GM23248 (cell line): ENCODE results near the gene SNX13. TPM values are rescaled to one million over a fixed set of nuclear protein-coding genes. Genes with fewer than 3 reads are reported as not detected.

ENCODE experiments used
- DNase-seq: peaks from one replicate; pipeline ENCODE4 v3.0.0-alpha.2; 2015
- H2AFZ ChIP-seq: fragments of 200-600 bp; sonication (generic); 2 replicates; pipeline ENCODE4 v1.6.1; 2016; ENCODE audit warnings: antibody characterized with exemption
- H3F3A ChIP-seq: fragments of 200-600 bp; sonication (generic); 2 replicates; pipeline ENCODE4 v1.6.1; 2016; ENCODE audit warnings: mild to moderate bottlenecking, antibody characterized with exemption, mixed run types; ENCODE audit not compliant: insufficient read depth
- H3K27ac ChIP-seq: fragments of 200-600 bp; sonication (generic); 2 replicates; pipeline ENCODE4 v1.5.1; 2016; ENCODE audit warnings: mild to moderate bottlenecking
- H3K27me3 ChIP-seq: fragments of 200-600 bp; sonication (generic); replicated peaks from 2 replicates; pipeline ENCODE4 v1.6.1; 2016; ENCODE audit warnings: mild to moderate bottlenecking; ENCODE audit not compliant: insufficient read depth
- H3K36me3 ChIP-seq: fragments of 200-600 bp; sonication (generic); 2 replicates; pipeline ENCODE4 v1.6.1; 2016; ENCODE audit warnings: low read depth, mild to moderate bottlenecking
- H3K4me1 ChIP-seq: fragments of 200-600 bp; sonication (generic); 2 replicates; pipeline ENCODE4 v1.6.1; 2016; ENCODE audit warnings: mild to moderate bottlenecking; ENCODE audit not compliant: insufficient read depth
- H3K4me2 ChIP-seq: fragments of 200-600 bp; sonication (generic); one replicate; pipeline ENCODE4 v1.6.1; 2016; ENCODE audit warnings: mild to moderate bottlenecking; ENCODE audit not compliant: unreplicated experiment
- H3K4me3 ChIP-seq: fragments of 200-600 bp; sonication (generic); 2 replicates; pipeline ENCODE4 v1.5.1; 2016; ENCODE audit warnings: mild to moderate bottlenecking
- H3K79me2 ChIP-seq: fragments of 200-600 bp; sonication (generic); 2 replicates; pipeline ENCODE4 v1.6.1; 2016; ENCODE audit warnings: mild to moderate bottlenecking; ENCODE audit not compliant: insufficient read depth
- H3K9ac ChIP-seq: fragments of 200-600 bp; sonication (generic); 2 replicates; pipeline ENCODE4 v1.6.1; 2016; ENCODE audit warnings: mild to moderate bottlenecking
- H3K9me2 ChIP-seq: fragments of 200-600 bp; sonication (generic); 2 replicates; pipeline ENCODE4 v1.6.1; 2016; ENCODE audit warnings: mixed run types, mild to moderate bottlenecking, moderate library complexity; ENCODE audit not compliant: insufficient read depth
- H3K9me3 ChIP-seq: fragments of 200-600 bp; sonication (generic); one replicate; pipeline ENCODE4 v1.6.1; 2017; ENCODE audit warnings: low read depth
- H4K20me1 ChIP-seq: fragments of 200-600 bp; sonication (generic); 2 replicates; pipeline ENCODE4 v1.6.0; 2016; ENCODE audit not compliant: insufficient read depth
- EZH2 ChIP-seq: fragments of 200-600 bp; sonication (generic); IDR thresholded peaks from 2 replicates; pipeline ENCODE4 v1.6.1; 2018; ENCODE audit warnings: antibody characterized with exemption, mild to moderate bottlenecking; ENCODE audit not compliant: insufficient read depth, poor library complexity, severe bottlenecking
- EZH2phosphoT487 ChIP-seq: fragments of 200-600 bp; sonication (generic); IDR thresholded peaks from 2 replicates; pipeline ENCODE4 v1.6.1; 2018; ENCODE audit warnings: antibody characterized with exemption, moderate library complexity, mild to moderate bottlenecking, low read depth; ENCODE audit not compliant: insufficient read depth
- WGBS, 2 experiments: methylation state at CpG; one replicate each; pipeline ENCODE4 v1.1.6; 2015 to 2017; ENCODE audit warnings: low lambda C conversion rate in 2 of 2, low coverage in 1 of 2; ENCODE audit errors: missing lambda C conversion rate in 2 of 2; 5-methylcytosine and 5-hydroxymethylcytosine counted together
- in situ Hi-C: fragments of 300-500 bp; cut with MboI; formaldehyde crosslinking; loops from 2 replicates; pipeline ENCODE4 v1.15.0; 2020
- polyA plus RNA-seq: library from polyadenylated mRNA; unstranded; fragments of >200 nt; fragmentation: Nextera tagmentation; extraction: Ambion mirVana; gene quantifications from 2 replicates; pipeline ENCODE4 v1.2.1, GENCODE V29; 2016
- total RNA-seq: library from RNA; depleted of rRNA; stranded (reverse); fragments of >200 nt; shearing (Covaris generic); gene quantifications from 2 replicates; pipeline ENCODE4 v1.2.3, GENCODE V29; 2014

SNX13 gene
- total and polyA plus RNA-seq, 2 experiments from 2014 or later, result 21.8 to 34.2 TPM

- Histone ChIP-seq H3K4me3 (no peak overlapping the region), H3K4me2 (no peak overlapping the region), H3K9me3 (no peaks in the 10 kb centered on the region), H3K27me3 (no peaks in the 10 kb centered on the region), H3K4me1 (no peaks in the 10 kb centered on the region), H3K36me3 (peaks cover 21% of the 10 kb centered on the region; the same call in 1 of the 2 replicates), H3K27ac (no peak overlapping the region), H3K9ac (no peak overlapping the region), H2AFZ (no peak overlapping the region), H3K79me2 (no peaks in the 10 kb centered on the region), H4K20me1 (no peaks in the 10 kb centered on the region), H3F3A (no peaks in the 10 kb centered on the region), H3K9me2 (no peaks in the 10 kb centered on the region)
- 97% methylated on average over 2 of the region's 2 CpGs for WGBS, 2 experiments
- in situ Hi-C loops, result no loop called here
- TF ChIP-seq EZH2phosphoT487 (no peak), EZH2 (no peak)
- no peak for DNase-seq
These were observed 53.0 kb downstream of the SNX13 start for GRCh38 chr7:17887286-17887685.

- TF ChIP-seq EZH2 (no peak), EZH2phosphoT487 (no peak)
- in situ Hi-C loops, result no loop called here
- Histone ChIP-seq H3F3A (no peaks in the 10 kb centered on the region), H3K27ac (no peak overlapping the region), H3K4me3 (no peak overlapping the region), H3K4me1 (no peaks in the 10 kb centered on the region), H3K79me2 (no peaks in the 10 kb centered on the region), H3K9me2 (no peaks in the 10 kb centered on the region), H3K9me3 (no peaks in the 10 kb centered on the region), H4K20me1 (no peaks in the 10 kb centered on the region), H3K36me3 (peaks cover 4% of the 10 kb centered on the region; the same call in 1 of the 2 replicates), H3K9ac (no peak overlapping the region), H3K27me3 (no peaks in the 10 kb centered on the region), H3K4me2 (no peak overlapping the region), H2AFZ (no peak overlapping the region)
- WGBS, 2 experiments, result 90 to 91% methylated on average over 6 of the region's 6 CpGs
- no peak for DNase-seq
These were observed 57.6 kb downstream of the SNX13 start for GRCh38 chr7:17882685-17883084.

GRCh38 chr7:17879075-17879661, 61.1 kb downstream of the SNX13 start:
- Histone ChIP-seq H3K79me2 (no peaks in the 10 kb centered on the region), H3K9me2 (no peaks in the 10 kb centered on the region), H4K20me1 (no peaks in the 10 kb centered on the region), H3K27ac (no peak overlapping the region), H3K4me3 (no peak overlapping the region), H3F3A (no peaks in the 10 kb centered on the region), H3K4me2 (no peak overlapping the region), H3K9me3 (no peaks in the 10 kb centered on the region), H3K27me3 (no peaks in the 10 kb centered on the region), H3K4me1 (no peaks in the 10 kb centered on the region), H3K36me3 (peaks cover 13% of the 10 kb centered on the region), H2AFZ (no peak overlapping the region), H3K9ac (no peak overlapping the region)
- in situ Hi-C loops, result no loop called here
- TF ChIP-seq EZH2phosphoT487, result no peak
- no peak for TF ChIP-seq EZH2
- 94 to 98% methylated on average over 2 of the region's 2 CpGs for WGBS, 2 experiments
- no peak for DNase-seq

DNA sequence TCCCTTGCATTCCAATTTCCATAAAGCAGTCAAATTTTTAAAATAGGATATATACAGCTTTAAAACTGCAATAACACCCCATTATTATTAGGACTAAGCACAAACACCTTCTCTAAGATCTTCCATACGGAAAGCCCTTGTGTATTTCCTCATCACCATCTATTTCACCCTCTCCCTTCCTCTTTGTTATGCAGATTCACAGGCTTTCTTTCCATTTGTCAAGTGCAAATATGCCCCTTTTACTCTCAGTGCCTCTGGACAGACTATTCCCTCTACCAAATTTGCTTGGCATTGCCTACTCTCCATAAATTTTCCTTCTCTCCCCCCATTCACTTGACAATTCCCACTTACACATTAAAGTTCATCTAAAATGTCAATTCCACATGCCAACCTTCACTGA, 61.7 kb downstream of the SNX13 start:
- Histone ChIP-seq H3K79me2 (no peaks in the 10 kb centered on the region), H3K9me3 (no peaks in the 10 kb centered on the region), H3K9ac (no peak overlapping the region), H3K4me1 (no peaks in the 10 kb centered on the region), H3K36me3 (peaks cover 18% of the 10 kb centered on the region), H3K27ac (no peak overlapping the region), H4K20me1 (no peaks in the 10 kb centered on the region), H3K27me3 (no peaks in the 10 kb centered on the region), H3F3A (no peaks in the 10 kb centered on the region), H3K4me3 (no peak overlapping the region), H3K4me2 (no peak overlapping the region), H2AFZ (no peak overlapping the region), H3K9me2 (no peaks in the 10 kb centered on the region)
- no peak for DNase-seq
- WGBS, 2 experiments, result 61 to 63% methylated on average over 1 of the region's 1 CpG
- in situ Hi-C loops, result no loop called here
- TF ChIP-seq EZH2phosphoT487 (no peak), EZH2 (no peak)
